Mesendoderm (in vitro differentiated cells): Measurements from ENCODE around the gene TSR1.
"Not testable (repeated sequence)": the region's sequence is repeated elsewhere in the genome, so short reads cannot be mapped to it uniquely, and the experiment has no call there.

Source experiments
- DNase-seq: peaks from one replicate; pipeline ENCODE4 v3.0.0; 2013
- H2AK5ac ChIP-seq: 2 replicates; pipeline ENCODE4 v1.6.1; 2013; ENCODE audit warnings: low read length, inconsistent platforms
- H2BK120ac ChIP-seq: 2 replicates; pipeline ENCODE4 v1.6.1; 2013; ENCODE audit warnings: low read depth, mild to moderate bottlenecking, low read length, moderate library complexity, mixed read lengths
- H2BK15ac ChIP-seq: replicated peaks from 2 replicates; pipeline ENCODE4 v1.6.1; 2013; ENCODE audit warnings: low read depth, mild to moderate bottlenecking, moderate library complexity
- H2BK5ac ChIP-seq: 2 replicates; pipeline ENCODE4 v1.6.1; 2013; ENCODE audit warnings: low read length, inconsistent platforms
- H3K18ac ChIP-seq: 2 replicates; pipeline ENCODE4 v1.6.1; 2013; ENCODE audit warnings: mild to moderate bottlenecking, low read length, mixed read lengths
- H3K23ac ChIP-seq: one replicate; pipeline ENCODE4 v1.6.1; 2013; ENCODE audit warnings: low read length
- H3K27ac ChIP-seq: 2 replicates; pipeline ENCODE4 v1.5.1; 2013; ENCODE audit warnings: low read depth, mild to moderate bottlenecking, inconsistent platforms, low read length, moderate library complexity
- H3K27me3 ChIP-seq: 2 replicates; pipeline ENCODE4 v1.6.1; 2013; ENCODE audit warnings: low read length, control low read depth, mild to moderate bottlenecking, inconsistent platforms; ENCODE audit not compliant: insufficient read depth, poor library complexity
- H3K36me3 ChIP-seq: 2 replicates; pipeline ENCODE4 v1.6.1; 2013; ENCODE audit warnings: low read length, inconsistent platforms; ENCODE audit not compliant: control insufficient read depth, insufficient read depth
- H3K4ac ChIP-seq: one replicate; pipeline ENCODE4 v1.6.1; 2013; ENCODE audit warnings: low read depth, mild to moderate bottlenecking, low read length, moderate library complexity
- H3K4me1 ChIP-seq: 2 replicates; pipeline ENCODE4 v1.6.1; 2013; ENCODE audit warnings: low read depth, low read length, inconsistent platforms; ENCODE audit not compliant: control insufficient read depth
- H3K4me2 ChIP-seq: 2 replicates; pipeline ENCODE4 v1.6.1; 2013; ENCODE audit warnings: low read length
- H3K4me3 ChIP-seq: 2 replicates; pipeline ENCODE4 v1.5.1; 2013; ENCODE audit warnings: mild to moderate bottlenecking, low read length
- H3K56ac ChIP-seq: one replicate; pipeline ENCODE4 v1.6.1; 2013; ENCODE audit warnings: low read length
- H3K79me1 ChIP-seq: 2 replicates; pipeline ENCODE4 v1.6.1; 2013; ENCODE audit warnings: low read length, inconsistent platforms
- H3K79me2 ChIP-seq: 2 replicates; pipeline ENCODE4 v1.6.1; 2013; ENCODE audit warnings: mild to moderate bottlenecking, low read length; ENCODE audit not compliant: control insufficient read depth, insufficient read depth
- H3K9ac ChIP-seq: 2 replicates; pipeline ENCODE4 v1.6.1; 2013; ENCODE audit warnings: low read length, inconsistent platforms
- H4K5ac ChIP-seq: one replicate; pipeline ENCODE4 v1.6.1; 2013; ENCODE audit warnings: low read length
- H4K8ac ChIP-seq: one replicate; pipeline ENCODE4 v1.6.1; 2013; ENCODE audit warnings: low read depth, mild to moderate bottlenecking, control low read depth, low read length, moderate library complexity
- WGBS: extraction: QIAGEN DNeasy Blood & Tissue Kit; methylation state at CpG from one replicate; pipeline ENCODE4 v1.1.7; 2013; ENCODE audit warnings: low lambda C conversion rate, missing lambda C conversion rate; ENCODE audit not compliant: insufficient coverage; ENCODE audit errors: extremely low coverage; 5-methylcytosine and 5-hydroxymethylcytosine counted together

Gene TSR1

GRCh38 chr17:2323629-2324314 is 12.5 kb downstream of the TSR1 start:
- no peak overlapping the region for H3K4ac ChIP-seq
- H2BK5ac ChIP-seq = no peak overlapping the region
- H3K27me3 ChIP-seq = no peaks in the 10 kb centered on the region
- no peaks in the 10 kb centered on the region for H3K79me2 ChIP-seq
- H3K18ac ChIP-seq = no peak overlapping the region
- H2BK120ac ChIP-seq = no peak overlapping the region
- H3K27ac ChIP-seq = no peak overlapping the region
- H4K5ac ChIP-seq = no peak overlapping the region
- H3K36me3 ChIP-seq = peaks cover 23% of the 10 kb centered on the region
- no peak overlapping the region for H3K56ac ChIP-seq
- H3K23ac ChIP-seq = no peak overlapping the region
- no CpG with 5 or more reads among the region's 2 CpGs for WGBS
- no peak overlapping the region for H3K9ac ChIP-seq
- no peak overlapping the region for H3K4me3 ChIP-seq
- no peak overlapping the region for H2AK5ac ChIP-seq
- no peaks in the 10 kb centered on the region for H3K79me1 ChIP-seq
- no peak overlapping the region for H3K4me2 ChIP-seq
- DNase-seq = no peak
- no peak overlapping the region for H4K8ac ChIP-seq
- H3K4me1 ChIP-seq = no peaks in the 10 kb centered on the region
- no peak overlapping the region for H2BK15ac ChIP-seq

- WGBS = no CpG with 5 or more reads among the region's 1 CpG
- H4K5ac ChIP-seq = no peak overlapping the region
- H3K4me1 ChIP-seq = no peaks in the 10 kb centered on the region
- no peak overlapping the region for H2BK120ac ChIP-seq
- H3K79me2 ChIP-seq = no peaks in the 10 kb centered on the region
- H3K56ac ChIP-seq = no peak overlapping the region
- no peak overlapping the region for H3K4ac ChIP-seq
- H3K4me3 ChIP-seq = no peak overlapping the region
- H3K9ac ChIP-seq = no peak overlapping the region
- H3K79me1 ChIP-seq = no peaks in the 10 kb centered on the region
- H3K36me3 ChIP-seq = peaks cover 22% of the 10 kb centered on the region
- no peaks in the 10 kb centered on the region for H3K27me3 ChIP-seq
- no peak overlapping the region for H3K4me2 ChIP-seq
- no peak overlapping the region for H2BK5ac ChIP-seq
- H2BK15ac ChIP-seq = no peak overlapping the region
- DNase-seq = no peak
- H3K23ac ChIP-seq = no peak overlapping the region
- H4K8ac ChIP-seq = no peak overlapping the region
- no peak overlapping the region for H2AK5ac ChIP-seq
- H3K27ac ChIP-seq = no peak overlapping the region
- H3K18ac ChIP-seq = no peak overlapping the region
Measured at GRCh38 chr17:2321399-2321798, 14.9 kb downstream of the TSR1 start.

GRCh38 chr17:2319051-2319450 is 17.2 kb downstream of the TSR1 start:
- H4K8ac ChIP-seq = no peak overlapping the region
- H3K56ac ChIP-seq = no peak overlapping the region
- H3K9ac ChIP-seq = no peak overlapping the region
- no peak overlapping the region for H3K18ac ChIP-seq
- H3K4ac ChIP-seq = no peak overlapping the region
- H3K36me3 ChIP-seq = peaks cover 9% of the 10 kb centered on the region
- H2BK5ac ChIP-seq = no peak overlapping the region
- H3K27ac ChIP-seq = no peak overlapping the region
- H3K79me2 ChIP-seq = no peaks in the 10 kb centered on the region
- H2AK5ac ChIP-seq = no peak overlapping the region
- H3K23ac ChIP-seq = no peak overlapping the region
- no peaks in the 10 kb centered on the region for H3K4me1 ChIP-seq
- no peak for DNase-seq
- H3K4me2 ChIP-seq = no peak overlapping the region
- no peak overlapping the region for H2BK120ac ChIP-seq
- H3K79me1 ChIP-seq = no peaks in the 10 kb centered on the region
- H2BK15ac ChIP-seq = no peak overlapping the region
- H4K5ac ChIP-seq = no peak overlapping the region
- no peak overlapping the region for H3K4me3 ChIP-seq
- no peaks in the 10 kb centered on the region for H3K27me3 ChIP-seq

DNA sequence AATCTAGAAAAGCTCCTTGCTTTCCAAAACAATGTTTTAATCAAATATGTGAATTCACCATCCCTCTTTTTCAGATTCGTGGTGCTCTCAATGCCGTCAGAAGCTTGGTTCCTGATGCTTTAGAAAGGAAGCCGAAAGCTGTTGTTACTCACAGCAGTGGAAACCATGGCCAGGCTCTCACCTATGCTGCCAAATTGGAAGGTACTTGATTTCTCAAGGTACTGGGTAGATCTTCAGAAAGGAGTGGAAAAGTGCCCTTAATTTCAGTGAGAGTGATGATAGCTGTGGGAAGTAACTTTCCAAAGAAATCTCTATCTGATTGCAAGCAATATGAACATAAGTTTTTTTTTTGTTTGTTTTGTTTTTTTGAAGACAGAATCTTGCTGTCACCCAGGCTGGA is 18.5 kb downstream of the TSR1 start:
- Histone ChIP-seq H3K4ac (no peak overlapping the region), H3K27me3 (no peaks in the 10 kb centered on the region), H4K5ac (no peak overlapping the region), H3K56ac (no peak overlapping the region), H4K8ac (peak overlapping the region; percentile 28), H3K4me2 (no peak overlapping the region), H3K4me3 (no peak overlapping the region), H2AK5ac (no peak overlapping the region), H2BK15ac (no peak overlapping the region), H3K4me1 (no peaks in the 10 kb centered on the region), H3K18ac (no peak overlapping the region), H3K23ac (no peak overlapping the region), H2BK120ac (no peak overlapping the region), H3K27ac (no peak overlapping the region), H3K9ac (no peak overlapping the region), H3K79me2 (no peaks in the 10 kb centered on the region), H3K79me1 (no peaks in the 10 kb centered on the region), H2BK5ac (no peak overlapping the region), H3K36me3 (peaks cover 2% of the 10 kb centered on the region)
- WGBS = no CpG with 5 or more reads among the region's 3 CpGs
- no peak for DNase-seq

- not testable (repeated sequence) for H2AK5ac ChIP-seq, H3K4me1 ChIP-seq, H3K4me2 ChIP-seq, H3K79me1 ChIP-seq, DNase-seq, H4K8ac ChIP-seq, H3K27me3 ChIP-seq, H3K27ac ChIP-seq, H3K56ac ChIP-seq, H2BK120ac ChIP-seq, H2BK15ac ChIP-seq, H2BK5ac ChIP-seq, H3K23ac ChIP-seq, H3K18ac ChIP-seq, H4K5ac ChIP-seq, H3K36me3 ChIP-seq, H3K4me3 ChIP-seq, H3K79me2 ChIP-seq, H3K4ac ChIP-seq, H3K9ac ChIP-seq
- no CpG with 5 or more reads among the region's 7 CpGs for WGBS
Measured at GRCh38 chr17:2316916-2317205, 19.4 kb downstream of the TSR1 start.

DNA sequence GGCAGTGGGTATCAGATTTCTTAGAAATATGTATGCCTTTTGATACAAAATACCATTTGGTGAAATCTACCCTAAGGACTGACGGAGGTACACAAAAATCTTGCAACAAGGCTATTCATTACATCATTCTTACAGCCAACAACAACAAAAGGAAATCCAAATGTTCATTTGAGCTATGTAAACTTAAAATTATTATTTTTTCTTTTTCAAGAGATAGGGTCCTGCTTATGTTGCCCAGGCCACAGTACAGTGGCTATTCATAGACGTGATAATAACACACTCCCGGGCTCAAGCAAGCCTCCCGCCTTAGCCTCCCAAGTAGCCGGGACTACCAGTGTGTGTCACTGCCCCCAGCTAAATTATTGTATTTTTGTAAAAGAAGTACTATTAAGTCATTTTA is 23.5 kb downstream of the TSR1 start:
- Histone ChIP-seq H3K4me1 (no peaks in the 10 kb centered on the region), H3K18ac (no peak overlapping the region), H3K27ac (no peak overlapping the region), H3K4me2 (no peak overlapping the region), H2AK5ac (no peak overlapping the region), H2BK5ac (no peak overlapping the region), H3K56ac (no peak overlapping the region), H2BK120ac (no peak overlapping the region), H3K4me3 (no peak overlapping the region), H3K27me3 (no peaks in the 10 kb centered on the region), H3K79me1 (no peaks in the 10 kb centered on the region), H2BK15ac (no peak overlapping the region), H3K36me3 (no peaks in the 10 kb centered on the region), H4K5ac (no peak overlapping the region), H3K9ac (no peak overlapping the region), H3K79me2 (no peaks in the 10 kb centered on the region), H4K8ac (no peak overlapping the region), H3K4ac (no peak overlapping the region), H3K23ac (no peak overlapping the region)
- no peak for DNase-seq
- WGBS = no CpG with 5 or more reads among the region's 5 CpGs
